Upper lobe of left lung (tissue), 4 donors: ENCODE data around the gene DNASE1L3.
A peak's percentile ranks its signal among the peaks of the same experiment; 100 is the strongest.

Experiments
- EP300 ChIP-seq, 4 donors: sonication (generic); formaldehyde crosslinking; IDR thresholded peaks; one replicate each; pipeline ENCODE4 v1.5.1; 2017; ENCODE audit warnings: antibody characterized with exemption in 4 of 4, control low read depth in 2 of 4
- POLR2A ChIP-seq, 4 donors: fragments of 450-650 bp; IDR thresholded peaks; one replicate each; pipeline ENCODE4 v1.5.1; 2016 to 2017; ENCODE audit warnings: antibody characterized with exemption in 4 of 4, mild to moderate bottlenecking in 2 of 4
- POLR2AphosphoS5 ChIP-seq, 2 donors: sonication (generic); formaldehyde crosslinking; IDR thresholded peaks; one replicate each; pipeline ENCODE4 v1.5.1; 2017; ENCODE audit warnings: antibody characterized with exemption in 2 of 2
- TF ChIP-seq, protein P1 (sequence below), 6 experiments: fragments of 450-650 bp in 4 of 6; fragments of 200-600 bp in 2 of 6; sonication (generic) in 2 of 6; IDR thresholded peaks; one replicate each; pipeline ENCODE4 v1.5.1; 2016 to 2019; ENCODE audit warnings: antibody characterized with exemption in 6 of 6

DNA sequence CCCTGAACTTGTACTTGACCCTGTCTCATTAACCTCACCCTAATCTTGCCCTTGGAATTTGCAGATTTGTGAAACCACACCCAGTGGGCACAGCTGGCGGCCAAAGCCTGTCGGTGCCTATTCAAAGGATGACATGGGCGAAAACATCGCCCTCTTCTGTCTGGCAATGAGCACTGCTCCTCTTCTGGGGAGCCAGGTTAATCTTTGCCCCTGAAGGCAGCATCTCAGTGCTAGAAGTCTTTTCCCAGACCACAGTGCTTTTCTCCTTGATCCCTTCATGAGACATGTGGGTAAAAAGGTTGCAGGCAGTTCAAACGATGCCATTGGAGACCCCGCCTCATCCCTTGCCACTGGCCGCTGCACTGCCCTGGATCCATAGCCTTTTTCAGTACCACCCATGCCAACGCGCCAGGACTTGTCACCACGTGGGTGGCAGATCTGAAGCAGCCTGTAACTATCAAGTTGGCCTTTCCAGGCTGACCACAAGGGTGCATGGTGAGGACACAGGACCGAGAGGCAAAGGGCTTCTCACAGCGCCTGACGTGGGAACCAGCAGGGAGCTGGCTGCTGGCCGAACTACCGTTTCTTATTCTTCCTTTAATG, 6.5 kb upstream of the DNASE1L3 start:
- TF ChIP-seq, protein P1, sequence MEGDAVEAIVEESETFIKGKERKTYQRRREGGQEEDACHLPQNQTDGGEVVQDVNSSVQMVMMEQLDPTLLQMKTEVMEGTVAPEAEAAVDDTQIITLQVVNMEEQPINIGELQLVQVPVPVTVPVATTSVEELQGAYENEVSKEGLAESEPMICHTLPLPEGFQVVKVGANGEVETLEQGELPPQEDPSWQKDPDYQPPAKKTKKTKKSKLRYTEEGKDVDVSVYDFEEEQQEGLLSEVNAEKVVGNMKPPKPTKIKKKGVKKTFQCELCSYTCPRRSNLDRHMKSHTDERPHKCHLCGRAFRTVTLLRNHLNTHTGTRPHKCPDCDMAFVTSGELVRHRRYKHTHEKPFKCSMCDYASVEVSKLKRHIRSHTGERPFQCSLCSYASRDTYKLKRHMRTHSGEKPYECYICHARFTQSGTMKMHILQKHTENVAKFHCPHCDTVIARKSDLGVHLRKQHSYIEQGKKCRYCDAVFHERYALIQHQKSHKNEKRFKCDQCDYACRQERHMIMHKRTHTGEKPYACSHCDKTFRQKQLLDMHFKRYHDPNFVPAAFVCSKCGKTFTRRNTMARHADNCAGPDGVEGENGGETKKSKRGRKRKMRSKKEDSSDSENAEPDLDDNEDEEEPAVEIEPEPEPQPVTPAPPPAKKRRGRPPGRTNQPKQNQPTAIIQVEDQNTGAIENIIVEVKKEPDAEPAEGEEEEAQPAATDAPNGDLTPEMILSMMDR (IDR thresholded peaks at IDR 0.05): peak; percentile 71 to 83 (median 79)
- TF ChIP-seq POLR2A (IDR thresholded peaks at IDR 0.05): no peak
- no peak for TF ChIP-seq POLR2AphosphoS5 (IDR thresholded peaks at IDR 0.05)
- no peak for TF ChIP-seq EP300 (IDR thresholded peaks at IDR 0.05)
